ENCODE measurements around the gene RNF224. TPM values are rescaled to one million over a fixed set of nuclear protein-coding genes. Genes with fewer than 3 reads are reported as not detected.
A peak's percentile ranks its signal among the peaks of the same experiment; 100 is the strongest.
"Not testable (repeated sequence)": the region's sequence is repeated elsewhere in the genome, so short reads cannot be mapped to it uniquely, and the experiment has no call there.

Gene RNF224
- polyA plus RNA-seq, 1 experiment, result not detected

DNA sequence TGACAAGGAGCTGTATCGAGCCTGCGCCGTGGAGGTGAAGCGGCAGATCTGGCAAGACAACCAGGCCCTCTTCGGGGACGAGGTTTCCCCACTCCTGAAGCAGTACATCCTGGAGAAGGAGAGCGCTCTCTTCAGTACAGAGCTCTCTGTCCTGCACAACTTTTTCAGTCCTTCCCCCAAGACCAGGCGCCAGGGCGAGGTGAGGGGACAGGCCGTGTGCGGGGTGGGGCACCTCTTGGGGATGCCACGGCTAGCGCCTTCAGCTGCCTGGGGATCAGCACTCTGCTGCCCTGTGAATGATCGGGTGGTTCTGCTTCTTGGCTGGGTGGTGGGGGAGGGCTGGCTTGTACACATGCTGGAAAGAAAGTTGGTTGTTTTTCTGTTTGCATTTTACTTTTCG is 29.6 kb downstream of the RNF224 start:
- no peak for DNase-seq (ENCODE audit: low read depth)
- H3K4me3 ChIP-seq (ENCODE audit: low read depth, low read length), result no peak overlapping the region
- CTCF ChIA-PET, result interaction anchor here (1.1 kb wide), 1 partner anchor 20 kb away, joined by 5 read pairs; no protein-coding TSS in a partner anchor
- POLR2A ChIA-PET, result no interaction called here
- TF ChIP-seq, protein P1, sequence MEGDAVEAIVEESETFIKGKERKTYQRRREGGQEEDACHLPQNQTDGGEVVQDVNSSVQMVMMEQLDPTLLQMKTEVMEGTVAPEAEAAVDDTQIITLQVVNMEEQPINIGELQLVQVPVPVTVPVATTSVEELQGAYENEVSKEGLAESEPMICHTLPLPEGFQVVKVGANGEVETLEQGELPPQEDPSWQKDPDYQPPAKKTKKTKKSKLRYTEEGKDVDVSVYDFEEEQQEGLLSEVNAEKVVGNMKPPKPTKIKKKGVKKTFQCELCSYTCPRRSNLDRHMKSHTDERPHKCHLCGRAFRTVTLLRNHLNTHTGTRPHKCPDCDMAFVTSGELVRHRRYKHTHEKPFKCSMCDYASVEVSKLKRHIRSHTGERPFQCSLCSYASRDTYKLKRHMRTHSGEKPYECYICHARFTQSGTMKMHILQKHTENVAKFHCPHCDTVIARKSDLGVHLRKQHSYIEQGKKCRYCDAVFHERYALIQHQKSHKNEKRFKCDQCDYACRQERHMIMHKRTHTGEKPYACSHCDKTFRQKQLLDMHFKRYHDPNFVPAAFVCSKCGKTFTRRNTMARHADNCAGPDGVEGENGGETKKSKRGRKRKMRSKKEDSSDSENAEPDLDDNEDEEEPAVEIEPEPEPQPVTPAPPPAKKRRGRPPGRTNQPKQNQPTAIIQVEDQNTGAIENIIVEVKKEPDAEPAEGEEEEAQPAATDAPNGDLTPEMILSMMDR (IDR thresholded peaks at IDR 0.05; ENCODE audit: insufficient read depth, low read depth, low read length), result no peak
- peaks cover 5% of the 10 kb centered on the region for H3K36me3 ChIP-seq (ENCODE audit: control insufficient read depth, insufficient read depth, low read length)
- no peaks in the 10 kb centered on the region for H3K27me3 ChIP-seq (ENCODE audit: control insufficient read depth, insufficient read depth, low read length)

DNA sequence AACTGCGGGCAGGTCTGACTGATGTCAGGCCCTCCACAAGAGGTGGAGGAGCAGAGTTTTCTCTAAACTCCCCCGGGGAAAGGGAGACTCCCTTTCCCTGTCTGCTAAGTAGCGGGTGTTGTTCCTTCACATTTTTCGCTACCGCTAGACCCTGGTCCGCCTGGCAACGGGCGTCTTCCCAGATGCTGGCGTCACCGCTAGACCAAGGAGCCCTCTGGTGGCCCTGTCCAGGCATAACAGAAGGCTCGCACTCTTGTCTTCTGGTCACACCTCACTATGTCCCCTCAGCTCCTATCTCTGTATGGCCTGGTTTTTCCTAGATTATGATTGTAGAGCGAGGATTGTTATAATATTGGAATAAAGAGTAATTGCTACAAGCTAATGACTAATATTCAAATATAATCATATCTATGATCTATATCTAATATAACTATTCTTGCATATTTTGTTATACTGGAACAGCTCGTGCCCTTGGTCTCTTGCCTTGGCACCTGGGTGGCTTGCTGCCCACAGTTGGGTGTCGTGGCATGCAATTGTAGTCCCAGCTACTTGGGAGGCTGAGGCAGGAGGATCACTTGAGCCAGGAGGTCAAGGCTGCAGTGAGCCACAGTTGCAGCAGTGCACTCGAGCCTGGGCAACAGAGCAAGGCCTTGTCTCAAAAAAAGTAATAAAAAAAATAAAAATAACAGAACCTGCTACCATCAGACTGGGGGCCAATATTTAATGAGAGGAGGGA is 35.0 kb downstream of the RNF224 start:
- TF ChIP-seq, protein P1 (IDR thresholded peaks at IDR 0.05; ENCODE audit: insufficient read depth, low read depth, low read length), result peak; percentile 55
- peaks cover 24% of the 10 kb centered on the region for H3K36me3 ChIP-seq (ENCODE audit: control insufficient read depth, insufficient read depth, low read length)
- DNase-seq (ENCODE audit: low read depth); H3K4me3 ChIP-seq (ENCODE audit: low read depth, low read length); H3K27me3 ChIP-seq (ENCODE audit: control insufficient read depth, insufficient read depth, low read length); POLR2A ChIA-PET: not testable (repeated sequence)
- CTCF ChIA-PET, result interaction anchor here (1.1 to 1.9 kb wide), 5 partner anchors 11 to 26 kb away, joined by 3 to 6 read pairs (median 3); partner anchors contain the start of gene TUBB4B

DNA sequence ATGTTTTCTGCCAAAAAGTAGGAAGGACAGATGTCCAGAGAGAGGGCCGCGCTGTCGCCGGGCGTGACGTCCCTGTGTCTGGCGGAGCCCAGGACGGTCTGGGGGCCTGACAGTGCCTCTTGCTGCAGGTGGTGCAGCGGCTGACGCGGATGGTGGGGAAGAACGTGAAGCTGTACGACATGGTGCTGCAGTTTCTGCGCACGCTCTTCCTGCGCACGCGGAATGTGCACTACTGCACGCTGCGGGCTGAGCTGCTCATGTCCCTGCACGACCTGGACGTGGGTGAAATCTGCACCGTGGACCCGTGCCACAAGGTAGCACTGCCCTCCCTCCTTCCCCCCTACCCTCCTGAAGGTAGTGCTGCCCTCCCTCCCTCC is 35.6 kb downstream of the RNF224 start:
- TF ChIP-seq, protein P1 (IDR thresholded peaks at IDR 0.05; ENCODE audit: insufficient read depth, low read depth, low read length), result no peak
- Histone ChIP-seq H3K27me3 (ENCODE audit: control insufficient read depth, insufficient read depth, low read length) (no peaks in the 10 kb centered on the region), H3K36me3 (ENCODE audit: control insufficient read depth, insufficient read depth, low read length) (peaks cover 25% of the 10 kb centered on the region), H3K4me3 (ENCODE audit: low read depth, low read length) (no peak overlapping the region)
- no peak for DNase-seq (ENCODE audit: low read depth)
- ChIA-PET POLR2A (no interaction called here), CTCF (interaction anchor here (1.1 to 1.2 kb wide), 2 partner anchors 22 to 26 kb away, joined by 3 to 4 read pairs; partner anchors contain the start of gene TUBB4B)

DNA sequence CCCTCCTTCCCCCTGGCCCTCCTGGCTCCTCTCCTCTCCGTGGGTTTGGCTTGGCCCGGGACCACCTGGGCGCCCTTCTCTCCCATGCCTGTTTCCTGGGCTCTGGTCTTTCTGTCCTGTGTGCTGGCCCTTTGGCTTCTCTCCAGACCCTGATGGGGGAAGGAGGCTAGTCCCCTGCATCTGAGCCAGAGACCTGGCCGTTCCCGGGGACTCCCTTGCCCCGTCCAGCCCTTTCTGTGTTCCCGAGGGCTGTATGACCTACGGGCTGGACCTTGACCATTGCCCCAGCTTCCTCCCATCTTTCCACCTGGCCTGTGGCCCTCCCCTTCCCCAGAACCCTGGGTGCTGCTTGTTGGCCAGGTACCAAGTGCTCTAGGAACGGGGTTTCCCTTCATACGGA is 36.2 kb downstream of the RNF224 start:
- TF ChIP-seq, protein P1 (IDR thresholded peaks at IDR 0.05; ENCODE audit: insufficient read depth, low read depth, low read length), result no peak
- no peak for DNase-seq (ENCODE audit: low read depth)
- Histone ChIP-seq H3K36me3 (ENCODE audit: control insufficient read depth, insufficient read depth, low read length) (peaks cover 25% of the 10 kb centered on the region), H3K27me3 (ENCODE audit: control insufficient read depth, insufficient read depth, low read length) (no peaks in the 10 kb centered on the region), H3K4me3 (ENCODE audit: low read depth, low read length) (no peak overlapping the region)
- CTCF ChIA-PET, result no interaction called here
- POLR2A ChIA-PET, result no interaction called here

DNA sequence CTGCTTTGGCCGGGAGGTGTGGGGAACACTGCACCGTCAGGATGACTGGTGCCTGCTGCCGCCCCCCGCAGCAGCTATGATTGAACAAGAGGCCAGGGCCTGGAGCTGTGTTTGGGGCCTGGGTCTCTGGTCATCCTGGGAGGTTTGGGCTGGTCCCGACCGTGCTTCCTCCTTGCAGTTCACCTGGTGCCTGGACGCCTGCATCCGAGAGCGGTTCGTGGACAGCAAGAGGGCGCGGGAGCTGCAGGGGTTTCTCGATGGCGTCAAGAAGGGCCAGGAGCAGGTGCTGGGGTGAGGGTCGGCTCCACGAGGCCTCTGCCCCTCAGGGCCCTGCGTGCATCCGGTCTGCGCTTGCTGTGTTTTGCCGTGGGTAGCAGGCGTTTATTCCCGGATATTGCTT is 36.8 kb downstream of the RNF224 start:
- Histone ChIP-seq H3K27me3 (ENCODE audit: control insufficient read depth, insufficient read depth, low read length) (no peaks in the 10 kb centered on the region), H3K36me3 (ENCODE audit: control insufficient read depth, insufficient read depth, low read length) (peaks cover 27% of the 10 kb centered on the region), H3K4me3 (ENCODE audit: low read depth, low read length) (no peak overlapping the region)
- ChIA-PET POLR2A (no interaction called here), CTCF (interaction anchor here (3.1 kb wide), 1 partner anchor 27 kb away, joined by 9 read pairs; no protein-coding TSS in a partner anchor)
- no peak for DNase-seq (ENCODE audit: low read depth)
- TF ChIP-seq, protein P1 (IDR thresholded peaks at IDR 0.05; ENCODE audit: insufficient read depth, low read depth, low read length), result no peak

Data from BJ (cell line).